K562 (cell line): Measurements from ENCODE around the gene ZNF428. TPM values are rescaled to one million over a fixed set of nuclear protein-coding genes. Genes with fewer than 3 reads are reported as not detected.

Source experiments
- BACH1 ChIP-seq: fragments of 200-800 bp; sonication (Bioruptor generic); IDR thresholded peaks from 2 replicates; pipeline ENCODE4 v1.6.1; 2016; ENCODE audit warnings: missing genetic modification characterization, missing compliant biosample characterization
- BMI1 ChIP-seq: fragments of 150-350 bp; IDR thresholded peaks from 2 replicates; pipeline ENCODE4 v1.6.1; 2014; ENCODE audit warnings: low read length
- DMBX1 ChIP-seq: fragments of 250-450 bp; sonication (Bioruptor Pico); IDR thresholded peaks from 2 replicates; pipeline ENCODE4 v1.8.0; 2022; ENCODE audit warnings: inconsistent platforms, mild to moderate bottlenecking, moderate library complexity, borderline replicate concordance
- FIP1L1 ChIP-seq: fragments of 200-400 bp; formaldehyde crosslinking; IDR thresholded peaks from 2 replicates; pipeline ENCODE4 v1.6.1; 2018; ENCODE audit warnings: mild to moderate bottlenecking, low read depth, low read length; ENCODE audit not compliant: poor library complexity, severe bottlenecking
- HIVEP1 ChIP-seq: fragments of 250-450 bp; sonication (Bioruptor Pico); IDR thresholded peaks from 2 replicates; pipeline ENCODE4 v1.4.0; 2020; ENCODE audit warnings: mild to moderate bottlenecking
- LEF1 ChIP-seq: fragments of 450-650 bp; IDR thresholded peaks from 2 replicates; pipeline ENCODE4 v1.6.1; 2016; ENCODE audit warnings: mild to moderate bottlenecking
- NFATC3 ChIP-seq: fragments of 450-650 bp; IDR thresholded peaks from 2 replicates; pipeline ENCODE4 v1.6.1; 2017; ENCODE audit warnings: mild to moderate bottlenecking
- NR2C2 ChIP-seq, 2 experiments: fragments of 200-800 bp in 1 of 2; sonication (Bioruptor generic) in 1 of 2; sonication (generic) in 1 of 2; formaldehyde crosslinking in 1 of 2; IDR thresholded peaks; 2 replicates each; pipeline versions ENCODE4 v1.6.1 to v1.8.0; 2016 to 2022; ENCODE audit warnings: mild to moderate bottlenecking in 1 of 2, missing compliant biosample characterization in 1 of 2, missing genetic modification characterization in 1 of 2, missing genetic modification reagents in 1 of 2
- NRF1 ChIP-seq, 2 experiments: fragments of 450-650 bp; IDR thresholded peaks in 1 of 2; conservative IDR thresholded peaks in 1 of 2; 2 replicates each; pipeline ENCODE4 v1.6.1; 2014; ENCODE audit warnings: mild to moderate bottlenecking in 2 of 2
- POLR2B ChIP-seq: fragments of 450-650 bp; IDR thresholded peaks from 2 replicates; pipeline ENCODE4 v1.6.1; 2018; ENCODE audit warnings: low read depth; ENCODE audit not compliant: partially characterized antibody
- POLR2G ChIP-seq: fragments of 200-400 bp; formaldehyde crosslinking; IDR thresholded peaks from 2 replicates; pipeline ENCODE4 v1.6.1; 2017; ENCODE audit warnings: low read depth, mild to moderate bottlenecking, antibody characterized with exemption, low read length, moderate library complexity
- PPARD ChIP-seq: fragments of 250-450 bp; sonication (Bioruptor Pico); IDR thresholded peaks from 2 replicates; pipeline ENCODE4 v1.8.0; 2022; ENCODE audit warnings: inconsistent platforms, mild to moderate bottlenecking, moderate library complexity
- TCF3 ChIP-seq: sonication (generic); formaldehyde crosslinking; IDR thresholded peaks from 2 replicates; pipeline ENCODE4 v1.4.0; 2020; ENCODE audit warnings: mild to moderate bottlenecking, missing genetic modification reagents
- ZFP36 ChIP-seq: fragments of 150-350 bp; IDR thresholded peaks from 2 replicates; pipeline ENCODE4 v1.6.1; 2018; ENCODE audit warnings: low read length, low read depth; ENCODE audit not compliant: partially characterized antibody
- ZKSCAN3 ChIP-seq: fragments of 250-450 bp; sonication (Bioruptor Pico); IDR thresholded peaks from 2 replicates; pipeline ENCODE4 v1.4.0; 2020
- ZNF12 ChIP-seq: sonication (generic); formaldehyde crosslinking; IDR thresholded peaks from 2 replicates; pipeline ENCODE4 v1.4.0; 2020; ENCODE audit warnings: mild to moderate bottlenecking, missing genetic modification reagents
- ZNF174 ChIP-seq: fragments of 250-450 bp; sonication (Bioruptor Pico); IDR thresholded peaks from 2 replicates; pipeline ENCODE4 v1.4.0; 2020; ENCODE audit warnings: mild to moderate bottlenecking
- ZNF384 ChIP-seq: IDR thresholded peaks from 2 replicates; pipeline ENCODE4 v1.6.1; 2012; ENCODE audit warnings: low read depth, low read length, improper control_type of control experiment
- ZNF444 ChIP-seq: fragments of 250-450 bp; sonication (Bioruptor Pico); IDR thresholded peaks from 2 replicates; pipeline ENCODE4 v1.4.0; 2020; ENCODE audit warnings: mild to moderate bottlenecking, moderate library complexity
- ZNF445 ChIP-seq: fragments of 250-450 bp; sonication (Bioruptor Pico); IDR thresholded peaks from 2 replicates; pipeline ENCODE4 v1.4.0; 2020; ENCODE audit warnings: low read depth, mild to moderate bottlenecking, moderate library complexity
- polyA plus RNA-seq, 8 experiments: library from polyadenylated mRNA; depleted of rRNA in 4 of 8; stranded (reverse) in 5 of 8; unstranded in 3 of 8; fragments of >200 nt; fragmentation: Nextera tagmentation in 2 of 8; fragmentation: Illumina TruSeq in 1 of 8; extraction: Ambion mirVana in 2 of 8; extraction: Trizol in 1 of 8; gene quantifications; 2 replicates each; pipeline versions ENCODE4 v1.2.1 to v1.2.3, GENCODE V29; 2011 to 2014; ENCODE audit warnings: inconsistent platforms in 1 of 8, missing spikeins in 1 of 8
- total RNA-seq, 7 experiments: library from RNA; depleted of rRNA in 6 of 7; stranded (reverse); fragments of >200 nt in 6 of 7; fragmentation: Illumina TruSeq in 2 of 7; extraction: Trizol in 2 of 7; gene quantifications; 2 replicates each; pipeline versions ENCODE4 v1.2.1 to v1.2.3, GENCODE V29; 2011 to 2021; ENCODE audit warnings: low replicate concordance in 1 of 7
- TF ChIP-seq, protein P1 (sequence below): sonication (generic); formaldehyde crosslinking; IDR thresholded peaks from 2 replicates; pipeline ENCODE4 v1.8.1; 2023; ENCODE audit warnings: mild to moderate bottlenecking, missing genetic modification reagents, moderate library complexity
- TF ChIP-seq, protein P2 (sequence below): sonication (generic); formaldehyde crosslinking; IDR thresholded peaks from 2 replicates; pipeline ENCODE4 v1.8.0; 2022; ENCODE audit warnings: mild to moderate bottlenecking, low read depth, missing genetic modification reagents
- TF ChIP-seq, protein P3 (sequence below): fragments of 250-450 bp; sonication (Bioruptor Pico); IDR thresholded peaks from 2 replicates; pipeline ENCODE4 v1.4.0; 2020; ENCODE audit warnings: borderline replicate concordance
- TF ChIP-seq, protein P4 (sequence below): sonication (generic); formaldehyde crosslinking; IDR thresholded peaks from 2 replicates; pipeline ENCODE4 v1.8.0; 2022; ENCODE audit warnings: missing genetic modification reagents, mild to moderate bottlenecking, moderate library complexity, borderline replicate concordance

Gene ZNF428
- total and polyA plus RNA-seq, 9 of the 15 experiments (the other 6 are each of a cell fraction or from before 2014, with no cell fraction given) = 0.15 to 85.7 (median 15.9) TPM

DNA sequence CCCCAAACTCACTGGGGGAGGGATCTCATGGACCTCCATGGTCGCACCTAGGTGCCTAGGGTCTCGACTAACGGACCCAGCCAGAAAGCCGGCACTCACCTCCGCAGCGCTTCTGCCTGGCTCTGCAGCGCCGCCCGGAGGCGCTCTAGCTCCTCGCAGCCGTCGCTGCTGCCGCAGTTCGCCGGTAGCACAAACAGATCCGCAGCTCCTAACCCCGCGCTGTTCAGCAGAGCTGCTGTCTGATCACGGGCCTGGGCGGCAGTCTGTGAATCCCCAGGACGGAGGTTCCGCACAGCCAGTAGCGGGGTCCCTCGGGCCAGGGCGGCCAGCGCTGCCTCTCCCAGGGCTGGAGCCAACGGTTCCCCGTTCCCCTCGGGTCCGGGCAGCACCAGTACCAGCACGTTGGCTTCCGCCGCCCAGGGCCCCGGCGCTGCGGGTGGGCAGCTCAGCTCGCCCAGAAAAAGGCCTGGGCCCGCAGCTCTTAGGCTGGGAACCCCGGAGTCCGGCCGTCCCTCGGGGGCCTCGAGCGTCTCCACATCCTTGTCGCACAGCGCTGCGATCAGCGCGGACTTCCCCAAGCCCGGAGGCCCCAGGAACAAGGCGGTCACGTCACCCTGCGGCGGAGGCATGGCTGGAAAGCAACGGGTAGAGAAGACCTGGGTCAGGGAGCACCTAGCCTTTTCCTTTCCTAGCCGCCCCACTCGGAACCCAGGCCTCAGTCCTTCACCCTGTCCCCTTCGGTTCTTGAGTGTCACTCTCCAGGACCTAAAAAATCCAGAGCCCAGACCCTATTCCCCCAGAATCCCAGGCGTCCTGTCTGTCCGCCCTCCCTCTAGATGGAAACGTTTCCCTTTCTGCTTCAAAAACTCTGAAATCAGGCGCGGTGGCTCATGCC, 24.5 kb downstream of the ZNF428 start (continued):
- TF ChIP-seq, protein P1, sequence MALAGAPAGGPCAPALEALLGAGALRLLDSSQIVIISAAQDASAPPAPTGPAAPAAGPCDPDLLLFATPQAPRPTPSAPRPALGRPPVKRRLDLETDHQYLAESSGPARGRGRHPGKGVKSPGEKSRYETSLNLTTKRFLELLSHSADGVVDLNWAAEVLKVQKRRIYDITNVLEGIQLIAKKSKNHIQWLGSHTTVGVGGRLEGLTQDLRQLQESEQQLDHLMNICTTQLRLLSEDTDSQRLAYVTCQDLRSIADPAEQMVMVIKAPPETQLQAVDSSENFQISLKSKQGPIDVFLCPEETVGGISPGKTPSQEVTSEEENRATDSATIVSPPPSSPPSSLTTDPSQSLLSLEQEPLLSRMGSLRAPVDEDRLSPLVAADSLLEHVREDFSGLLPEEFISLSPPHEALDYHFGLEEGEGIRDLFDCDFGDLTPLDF (CRISPR knock-in tag) = no peak
- TF ChIP-seq PPARD = no peak
- TF ChIP-seq, protein P2, sequence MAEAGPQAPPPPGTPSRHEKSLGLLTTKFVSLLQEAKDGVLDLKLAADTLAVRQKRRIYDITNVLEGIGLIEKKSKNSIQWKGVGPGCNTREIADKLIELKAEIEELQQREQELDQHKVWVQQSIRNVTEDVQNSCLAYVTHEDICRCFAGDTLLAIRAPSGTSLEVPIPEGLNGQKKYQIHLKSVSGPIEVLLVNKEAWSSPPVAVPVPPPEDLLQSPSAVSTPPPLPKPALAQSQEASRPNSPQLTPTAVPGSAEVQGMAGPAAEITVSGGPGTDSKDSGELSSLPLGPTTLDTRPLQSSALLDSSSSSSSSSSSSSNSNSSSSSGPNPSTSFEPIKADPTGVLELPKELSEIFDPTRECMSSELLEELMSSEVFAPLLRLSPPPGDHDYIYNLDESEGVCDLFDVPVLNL = no peak
- TF ChIP-seq ZKSCAN3 (CRISPR knock-in tag) = no peak
- TF ChIP-seq BACH1 (tag) = no peak
- no peak for TF ChIP-seq DMBX1
- TF ChIP-seq NFATC3 = no peak
- TF ChIP-seq BMI1 = no peak
- TF ChIP-seq ZNF384 = no peak
- peak; percentile 78; the same call in 1 of the 2 replicates for TF ChIP-seq ZNF12
- TF ChIP-seq POLR2G = peak; percentile 76
- TF ChIP-seq FIP1L1 = peak; percentile 55
- no peak for TF ChIP-seq ZNF174
- TF ChIP-seq ZFP36 = peak; percentile 42
- TF ChIP-seq, protein P3, sequence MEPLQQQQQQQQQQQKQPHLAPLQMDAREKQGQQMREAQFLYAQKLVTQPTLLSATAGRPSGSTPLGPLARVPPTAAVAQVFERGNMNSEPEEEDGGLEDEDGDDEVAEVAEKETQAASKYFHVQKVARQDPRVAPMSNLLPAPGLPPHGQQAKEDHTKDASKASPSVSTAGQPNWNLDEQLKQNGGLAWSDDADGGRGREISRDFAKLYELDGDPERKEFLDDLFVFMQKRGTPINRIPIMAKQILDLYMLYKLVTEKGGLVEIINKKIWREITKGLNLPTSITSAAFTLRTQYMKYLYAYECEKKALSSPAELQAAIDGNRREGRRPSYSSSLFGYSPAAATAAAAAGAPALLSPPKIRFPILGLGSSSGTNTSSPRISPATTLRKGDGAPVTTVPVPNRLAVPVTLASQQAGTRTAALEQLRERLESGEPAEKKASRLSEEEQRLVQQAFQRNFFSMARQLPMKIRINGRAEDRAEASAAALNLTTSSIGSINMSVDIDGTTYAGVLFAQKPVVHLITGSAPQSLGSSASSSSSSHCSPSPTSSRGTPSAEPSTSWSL (CRISPR knock-in tag) = no peak
- no peak for TF ChIP-seq ZNF444 (CRISPR knock-in tag)
- TF ChIP-seq ZNF445 (CRISPR knock-in tag) = no peak
- no peak for TF ChIP-seq LEF1
- TF ChIP-seq NR2C2 (CRISPR knock-in tag; IDR thresholded peaks at IDR 0.05) = no peak
- TF ChIP-seq NR2C2 (tag; IDR thresholded peaks at IDR 0.05) = no peak
- TF ChIP-seq, protein P4, sequence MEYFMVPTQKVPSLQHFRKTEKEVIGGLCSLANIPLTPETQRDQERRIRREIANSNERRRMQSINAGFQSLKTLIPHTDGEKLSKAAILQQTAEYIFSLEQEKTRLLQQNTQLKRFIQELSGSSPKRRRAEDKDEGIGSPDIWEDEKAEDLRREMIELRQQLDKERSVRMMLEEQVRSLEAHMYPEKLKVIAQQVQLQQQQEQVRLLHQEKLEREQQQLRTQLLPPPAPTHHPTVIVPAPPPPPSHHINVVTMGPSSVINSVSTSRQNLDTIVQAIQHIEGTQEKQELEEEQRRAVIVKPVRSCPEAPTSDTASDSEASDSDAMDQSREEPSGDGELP = peak; percentile 59; the same call in 1 of the 2 replicates
- no peak for TF ChIP-seq TCF3 (CRISPR knock-in tag)
- no peak for TF ChIP-seq HIVEP1 (CRISPR knock-in tag)
- peak; percentile 14 to 31; a peak in 1 of 4 replicates for TF ChIP-seq NRF1 (conservative IDR thresholded peaks at IDR 0.05 in 1 of 2, IDR thresholded peaks at IDR 0.05 in 1 of 2)
- TF ChIP-seq POLR2B = no peak
